ENCODE results near the gene SAP30BP. TPM values are rescaled to one million over a fixed set of nuclear protein-coding genes. Genes with fewer than 3 reads are reported as not detected.

Gene SAP30BP
- total RNA-seq, 2 donors from 2014 or later: 47.2 to 73.8 TPM

DNA sequence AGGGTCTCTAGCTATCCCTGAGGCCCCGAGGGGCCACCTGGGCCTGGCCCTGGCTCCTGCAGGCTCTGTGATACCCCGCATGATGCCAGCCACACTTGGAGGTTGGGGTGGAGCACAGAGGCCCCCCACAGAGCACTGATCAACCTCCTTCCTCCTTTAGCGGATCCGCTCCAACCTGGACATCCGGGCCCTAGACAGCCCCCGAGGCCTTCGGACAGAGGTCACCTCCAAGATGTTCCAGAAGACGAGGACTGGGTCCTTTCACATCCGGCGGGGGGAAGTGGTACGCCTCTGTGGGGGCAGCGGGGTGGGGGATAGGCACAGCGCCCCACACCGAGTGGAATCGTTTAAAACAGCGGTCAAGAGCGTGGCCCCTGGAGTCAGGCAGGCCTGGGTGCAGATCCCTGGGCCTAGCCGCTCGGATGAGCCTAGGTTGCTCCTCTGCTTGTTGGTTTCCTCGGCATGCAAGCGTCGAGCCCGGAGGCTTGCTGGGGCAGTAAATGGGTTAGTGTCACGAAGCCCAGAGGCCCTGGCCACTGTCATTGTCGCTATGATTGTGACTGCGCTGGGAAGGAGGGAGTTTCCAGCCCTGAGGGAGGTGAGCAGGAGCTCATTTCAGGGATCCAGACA is 64.1 kb downstream of the SAP30BP start:
- H3K4me1 ChIP-seq: no peaks in the 10 kb centered on the region
- ATAC-seq (no peak), DNase-seq (no peak)
- TF ChIP-seq CTCF (IDR thresholded peaks at IDR 0.05) (no peak), POLR2A (IDR thresholded peaks at IDR 0.05) (no peak)
- no peak overlapping the region for H3K4me3 ChIP-seq
- intact Hi-C loops (cut with DNase I): no loop called here
- no peaks in the 10 kb centered on the region for H3K27me3 ChIP-seq
- H3K27ac ChIP-seq: no peak overlapping the region
- 91 to 96% methylated on average over 10 to 25 of the region's 26 CpGs for WGBS, 2 donors
- no peaks in the 10 kb centered on the region for H3K36me3 ChIP-seq (replicated peaks in 1 of 2; ENCODE audit: insufficient read depth in 1 of 2, low read depth in 2 of 2)
- no peaks in the 10 kb centered on the region for H3K9me3 ChIP-seq

DNA sequence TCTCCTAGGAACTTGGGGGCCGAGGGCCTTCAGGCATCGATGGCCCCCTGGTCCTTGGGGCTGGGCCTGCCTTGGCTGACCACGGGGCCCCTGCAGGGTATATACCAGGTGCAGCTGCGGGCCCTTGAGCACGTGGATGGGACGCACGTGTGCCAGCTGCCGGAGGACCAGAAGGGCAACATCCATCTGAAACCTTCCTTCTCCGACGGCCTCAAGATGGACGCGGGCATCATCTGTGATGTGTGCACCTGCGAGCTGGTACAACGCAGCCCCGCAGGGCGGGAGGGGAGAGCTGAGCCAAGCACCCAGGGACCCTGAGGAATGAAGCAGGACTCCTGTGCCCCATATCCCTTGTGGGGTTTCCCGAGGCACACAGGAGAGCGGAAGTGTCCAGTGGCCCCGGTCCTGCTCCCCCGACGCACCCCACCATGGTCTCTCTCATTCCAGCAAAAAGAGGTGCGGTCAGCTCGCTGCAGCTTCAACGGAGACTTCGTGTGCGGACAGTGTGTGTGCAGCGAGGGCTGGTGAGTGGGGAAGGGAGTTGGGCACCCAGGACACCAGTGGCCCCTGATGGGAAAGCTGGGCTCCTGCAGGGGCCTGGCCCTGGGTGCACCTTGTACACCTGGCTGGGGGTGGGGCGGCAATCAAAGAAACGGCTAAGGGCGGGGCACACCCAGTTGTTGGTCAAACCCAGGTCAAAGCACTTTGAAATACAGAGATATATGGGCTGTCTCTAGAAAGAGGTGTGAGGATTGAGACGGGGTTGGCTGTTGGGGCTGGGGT is 64.8 kb downstream of the SAP30BP start:
- DNase-seq (no peak), ATAC-seq (no peak)
- Histone ChIP-seq H3K36me3 (replicated peaks in 1 of 2; ENCODE audit: insufficient read depth in 1 of 2, low read depth in 2 of 2) (no peaks in the 10 kb centered on the region), H3K27me3 (no peaks in the 10 kb centered on the region), H3K27ac (no peak overlapping the region), H3K9me3 (no peaks in the 10 kb centered on the region), H3K4me1 (no peaks in the 10 kb centered on the region), H3K4me3 (no peak overlapping the region)
- intact Hi-C loops (cut with DNase I): no loop called here
- no peak for TF ChIP-seq POLR2A (IDR thresholded peaks at IDR 0.05)
- no peak for TF ChIP-seq CTCF (IDR thresholded peaks at IDR 0.05)
- 85 to 89% methylated on average over 12 to 20 of the region's 31 CpGs for WGBS, 2 donors

DNA sequence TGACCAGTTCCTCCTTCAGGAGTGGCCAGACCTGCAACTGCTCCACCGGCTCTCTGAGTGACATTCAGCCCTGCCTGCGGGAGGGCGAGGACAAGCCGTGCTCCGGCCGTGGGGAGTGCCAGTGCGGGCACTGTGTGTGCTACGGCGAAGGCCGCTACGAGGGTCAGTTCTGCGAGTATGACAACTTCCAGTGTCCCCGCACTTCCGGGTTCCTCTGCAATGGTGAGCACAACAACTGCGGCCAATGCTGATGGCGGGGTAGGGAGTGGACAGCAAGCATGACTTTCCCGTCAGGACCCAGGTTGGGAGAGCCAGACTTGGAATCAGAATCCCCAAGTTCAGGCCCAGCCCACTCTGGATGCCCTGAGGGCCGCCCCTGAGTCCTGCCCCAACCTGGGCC is 66.3 kb downstream of the SAP30BP start:
- ATAC-seq (no peak), DNase-seq (no peak)

DNA sequence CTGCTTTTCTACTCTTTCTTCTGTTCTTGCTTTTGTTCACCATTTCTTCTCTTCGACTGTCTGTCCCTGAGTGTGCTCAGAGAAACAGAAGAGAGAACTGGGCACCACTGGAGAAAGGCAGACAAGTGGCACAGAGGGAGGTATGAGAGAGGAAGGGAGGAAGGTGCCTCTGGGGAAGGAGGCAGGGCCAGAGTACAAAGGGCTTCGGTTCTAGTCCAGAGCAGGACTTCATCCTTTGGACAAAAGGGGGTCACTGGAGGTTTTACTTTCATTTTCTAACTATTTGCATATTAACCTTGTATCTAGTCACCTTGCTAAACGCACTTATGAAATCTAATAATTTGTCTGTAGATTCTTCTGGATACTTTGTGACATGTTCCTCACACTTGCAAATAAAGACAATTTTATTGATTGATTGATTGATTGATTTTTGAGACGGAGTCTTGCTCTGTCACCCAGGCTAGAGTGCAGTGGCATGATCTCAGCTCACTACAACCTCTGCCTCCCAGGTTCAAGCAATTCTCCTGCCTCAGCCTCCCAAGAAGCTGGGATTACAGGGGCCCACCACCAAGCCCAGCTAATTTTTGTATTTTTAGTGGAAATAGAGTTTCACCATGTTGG is 67.6 kb downstream of the SAP30BP start:
- no peaks in the 10 kb centered on the region for H3K27me3 ChIP-seq
- no peak for TF ChIP-seq POLR2A (IDR thresholded peaks at IDR 0.05)
- no peak for TF ChIP-seq CTCF (IDR thresholded peaks at IDR 0.05)
- no peaks in the 10 kb centered on the region for H3K36me3 ChIP-seq (replicated peaks in 1 of 2; ENCODE audit: insufficient read depth in 1 of 2, low read depth in 2 of 2)
- no peak overlapping the region for H3K4me3 ChIP-seq
- no peak for DNase-seq
- intact Hi-C loops (cut with DNase I): no loop called here
- 70 to 79% methylated on average over 4 of the region's 4 CpGs for WGBS, 2 donors
- no peaks in the 10 kb centered on the region for H3K9me3 ChIP-seq
- no peaks in the 10 kb centered on the region for H3K4me1 ChIP-seq
- no peak for ATAC-seq
- no peak overlapping the region for H3K27ac ChIP-seq

More for the DNA sequence above, 66.3 kb downstream of the SAP30BP start:
- no peak overlapping the region for H3K4me3 ChIP-seq
- WGBS, 2 donors: 94 to 98% methylated on average over 18 of the region's 18 CpGs
- TF ChIP-seq POLR2A (IDR thresholded peaks at IDR 0.05): no peak
- TF ChIP-seq CTCF (IDR thresholded peaks at IDR 0.05): no peak
- no peaks in the 10 kb centered on the region for H3K9me3 ChIP-seq
- no peaks in the 10 kb centered on the region for H3K36me3 ChIP-seq (replicated peaks in 1 of 2; ENCODE audit: insufficient read depth in 1 of 2, low read depth in 2 of 2)
- no peak overlapping the region for H3K27ac ChIP-seq
- intact Hi-C loops (cut with DNase I): no loop called here
- no peaks in the 10 kb centered on the region for H3K4me1 ChIP-seq
- H3K27me3 ChIP-seq: no peaks in the 10 kb centered on the region

All from body of pancreas (tissue), 4 donors.